TTC549 (cell line): ENCODE results near the gene AKAP13.
"Not testable (repeated sequence)": the region's sequence is repeated elsewhere in the genome, so short reads cannot be mapped to it uniquely, and the experiment has no call there.

Experiments used
- FAIRE-seq: peaks from 2 replicates; lab custom pipeline; 2012; peaks lifted over from hg19 to GRCh38; lab: Jason Lieb, UNC

Gene AKAP13

DNA sequence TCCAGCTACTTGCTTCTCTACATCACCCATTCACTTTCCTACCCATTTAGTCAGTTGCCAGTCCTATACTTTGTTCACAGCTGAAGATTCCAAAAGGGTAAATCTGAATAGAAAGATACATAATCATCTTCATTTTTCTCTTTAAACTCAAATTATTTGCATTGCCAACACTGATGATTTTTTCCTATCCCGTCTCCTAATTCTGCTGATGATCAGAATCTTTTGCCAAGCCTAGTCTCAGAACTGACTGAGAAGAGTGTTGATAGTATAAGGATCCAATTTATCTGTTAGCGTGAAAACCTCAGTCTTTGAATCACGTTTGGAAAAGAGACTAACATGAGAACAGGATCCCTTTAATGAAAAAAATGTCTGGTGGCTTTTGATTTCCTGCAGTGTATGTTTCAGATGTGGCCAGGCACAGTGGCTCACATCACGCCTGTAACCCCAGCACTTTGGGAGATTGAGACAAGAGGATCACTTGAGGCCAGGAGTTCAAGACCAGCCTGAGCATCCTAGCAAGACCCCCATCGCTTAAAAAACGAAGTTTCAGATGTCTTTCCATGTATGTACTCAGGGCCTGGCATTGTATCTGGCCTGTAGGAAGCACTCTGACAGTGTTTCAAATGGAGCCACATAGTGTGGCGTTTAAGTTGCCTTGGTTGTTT lies 244.9 kb downstream of the AKAP13 start:
- FAIRE-seq = no peak

DNA sequence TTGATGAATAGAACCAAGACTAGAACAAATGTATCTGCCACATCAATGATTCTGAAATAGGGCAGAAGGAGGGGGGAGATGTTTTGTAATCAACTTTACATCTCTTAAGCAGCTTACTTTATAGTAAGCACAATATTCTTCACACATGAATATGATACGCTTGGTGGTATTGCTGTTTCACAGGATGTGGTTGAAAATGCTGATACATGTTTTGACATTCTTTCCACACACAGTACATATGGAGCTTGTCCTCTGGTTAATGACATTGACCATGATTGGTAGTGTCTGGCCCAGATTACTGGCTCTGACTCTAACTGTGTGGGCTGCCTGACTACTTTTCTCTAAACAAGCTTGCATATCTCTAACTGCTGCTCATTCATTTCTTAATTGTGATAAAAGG lies 245.5 kb downstream of the AKAP13 start:
- no peak for FAIRE-seq

DNA sequence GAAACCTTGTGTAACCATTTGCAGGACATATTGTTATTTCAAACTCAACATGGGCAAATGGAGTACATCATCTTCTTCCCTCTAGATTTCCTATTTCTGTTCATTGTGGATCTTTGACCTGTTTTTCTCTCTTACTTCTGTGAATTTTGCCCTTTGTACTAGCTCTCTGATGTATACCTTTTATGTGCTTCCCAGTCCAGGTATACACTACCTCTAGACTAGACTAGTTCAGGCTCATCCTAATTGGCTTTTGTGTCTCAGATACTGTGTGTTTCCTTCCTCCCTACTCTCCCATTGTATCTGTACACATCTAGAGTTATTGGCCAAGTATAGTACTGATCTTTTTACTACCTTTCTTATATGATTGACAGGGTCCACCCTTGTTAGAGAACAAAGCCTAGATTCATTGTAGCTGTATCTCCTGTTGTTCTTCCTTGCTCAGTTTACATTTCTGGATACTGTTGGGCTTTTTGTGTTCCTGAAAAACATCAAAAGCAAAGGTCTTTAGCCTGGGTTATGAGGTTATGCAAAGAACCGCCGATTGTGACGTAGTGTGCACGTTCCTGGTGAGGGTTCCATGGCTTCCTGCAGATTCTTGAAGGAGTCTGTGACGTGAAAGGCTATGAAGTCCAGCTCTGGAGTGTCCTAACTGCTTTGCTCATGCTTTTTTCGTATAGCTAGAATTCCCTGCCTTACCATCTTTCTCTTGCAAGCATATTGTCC lies 247.0 kb downstream of the AKAP13 start:
- FAIRE-seq = no peak

DNA sequence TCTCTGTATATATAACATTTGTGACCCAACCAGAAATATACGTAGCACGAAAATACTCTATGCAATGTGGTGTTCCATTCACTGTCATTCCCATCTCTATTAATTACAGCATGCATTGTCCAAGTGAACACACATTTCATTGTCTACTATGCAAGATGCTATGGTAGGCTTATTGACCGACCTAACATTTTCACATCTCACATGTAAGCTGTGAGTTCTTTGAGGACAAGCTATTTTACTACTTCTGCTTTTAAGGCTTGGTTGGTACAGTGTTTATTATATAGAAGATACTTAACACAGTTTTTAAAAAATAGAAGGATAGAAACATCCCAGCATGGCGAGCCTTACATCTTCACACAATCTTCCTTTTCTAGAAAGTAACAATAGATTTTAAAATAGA lies 249.9 kb downstream of the AKAP13 start:
- FAIRE-seq = no peak

DNA sequence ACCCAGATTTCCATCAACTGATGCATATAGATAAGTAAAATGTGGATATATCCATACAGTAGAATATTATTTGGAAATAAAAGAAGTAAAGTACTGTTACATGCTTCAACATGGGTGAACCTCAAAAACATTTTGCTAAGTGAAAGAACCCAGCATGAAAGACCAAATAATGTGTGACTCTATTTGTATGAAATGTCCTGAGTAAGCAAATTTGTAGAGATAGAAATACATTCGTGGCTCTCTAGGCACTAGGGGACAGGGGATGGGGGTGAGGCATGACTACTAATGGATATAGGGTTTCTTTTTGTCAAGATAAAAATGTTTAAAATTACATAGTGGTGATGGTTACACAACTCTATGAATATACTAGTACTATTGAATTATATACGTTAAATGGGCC lies 250.6 kb downstream of the AKAP13 start:
- no peak for FAIRE-seq

DNA sequence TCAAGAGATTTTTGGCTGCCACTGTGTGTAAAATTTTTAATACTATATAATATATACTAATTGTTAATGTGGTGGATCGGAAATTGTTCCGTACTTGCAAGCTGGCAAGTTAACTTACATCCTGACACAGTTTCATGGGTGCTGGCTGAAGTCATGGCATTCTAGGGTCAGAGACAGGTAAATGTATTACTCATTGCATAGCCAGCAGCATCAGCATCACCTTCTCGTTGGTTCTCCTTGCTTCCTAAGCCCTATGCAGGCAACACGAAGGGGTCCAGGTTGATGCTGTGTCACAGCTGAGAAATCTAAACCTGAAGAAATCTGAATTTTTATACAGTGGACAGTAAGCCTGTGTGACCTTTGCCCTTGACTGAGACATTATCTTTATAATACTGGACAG lies 251.6 kb downstream of the AKAP13 start:
- no peak for FAIRE-seq

DNA sequence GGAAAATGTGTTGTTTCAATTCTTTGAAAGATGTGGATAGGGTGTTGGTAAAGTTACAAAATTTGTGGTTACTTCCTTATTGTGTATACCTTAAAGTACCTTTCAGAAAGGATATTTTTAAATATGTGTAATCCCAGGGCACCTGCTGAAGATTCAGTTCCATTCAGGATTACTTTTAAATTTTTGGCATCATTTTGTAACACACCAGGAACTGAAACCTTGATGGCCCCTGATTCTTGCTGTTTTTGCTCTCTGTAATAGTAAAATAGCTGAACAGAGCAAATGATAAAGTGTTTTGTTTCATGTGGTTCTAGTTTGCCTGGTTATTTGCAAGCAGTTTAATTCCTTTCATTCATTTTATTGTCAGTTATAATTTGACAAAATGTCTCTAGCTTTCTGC lies 253.5 kb downstream of the AKAP13 start:
- no peak for FAIRE-seq

DNA sequence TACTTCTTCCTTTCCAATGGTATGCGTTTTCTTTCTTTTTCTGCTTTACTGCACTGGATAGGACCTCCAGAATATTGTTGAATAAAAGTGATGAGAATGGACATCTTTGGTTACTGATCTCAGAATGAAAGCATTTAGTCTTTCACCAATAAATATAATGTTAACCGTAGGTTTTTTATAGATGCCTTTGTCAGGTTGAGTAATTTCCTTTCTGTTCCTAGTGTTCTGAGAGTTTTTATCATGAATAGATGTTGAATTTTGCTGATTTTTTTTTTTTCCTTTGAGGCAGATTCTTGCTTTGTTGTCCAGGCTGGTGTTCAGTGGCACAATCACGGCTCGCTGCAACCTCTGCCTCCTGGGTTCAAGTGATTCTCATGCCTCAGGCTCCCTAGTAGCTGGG lies 255.9 kb downstream of the AKAP13 start:
- no peak for FAIRE-seq

DNA sequence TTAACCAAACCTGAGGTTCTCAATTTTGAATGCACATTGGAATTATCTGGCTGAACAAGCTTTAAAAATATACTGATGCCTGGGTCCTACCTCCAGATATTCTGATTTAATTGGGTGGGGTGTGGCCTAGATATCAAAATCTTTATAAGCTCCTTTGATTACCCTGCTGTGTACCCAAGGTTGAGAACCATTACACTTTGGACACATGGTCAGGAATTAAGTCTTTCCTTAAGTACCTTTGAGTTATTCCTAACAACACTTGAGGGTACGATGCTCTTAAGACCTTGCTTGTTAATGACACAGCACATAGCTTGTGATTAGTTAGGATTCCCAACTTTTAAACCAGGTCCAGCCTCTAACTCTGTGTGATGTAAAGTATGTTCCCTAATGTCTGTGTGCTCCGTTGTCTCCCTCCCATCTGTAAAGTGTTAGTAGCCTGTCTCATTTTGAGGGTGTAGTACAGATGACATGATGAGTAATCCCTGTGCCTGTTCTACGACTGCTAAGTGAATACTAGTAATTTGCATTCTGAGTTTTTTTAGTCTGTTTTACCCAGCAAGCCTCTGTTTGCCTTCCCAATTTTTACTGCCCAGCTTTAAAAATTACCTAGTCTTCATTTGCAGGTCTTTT lies 259.5 kb downstream of the AKAP13 start:
- FAIRE-seq = no peak

DNA sequence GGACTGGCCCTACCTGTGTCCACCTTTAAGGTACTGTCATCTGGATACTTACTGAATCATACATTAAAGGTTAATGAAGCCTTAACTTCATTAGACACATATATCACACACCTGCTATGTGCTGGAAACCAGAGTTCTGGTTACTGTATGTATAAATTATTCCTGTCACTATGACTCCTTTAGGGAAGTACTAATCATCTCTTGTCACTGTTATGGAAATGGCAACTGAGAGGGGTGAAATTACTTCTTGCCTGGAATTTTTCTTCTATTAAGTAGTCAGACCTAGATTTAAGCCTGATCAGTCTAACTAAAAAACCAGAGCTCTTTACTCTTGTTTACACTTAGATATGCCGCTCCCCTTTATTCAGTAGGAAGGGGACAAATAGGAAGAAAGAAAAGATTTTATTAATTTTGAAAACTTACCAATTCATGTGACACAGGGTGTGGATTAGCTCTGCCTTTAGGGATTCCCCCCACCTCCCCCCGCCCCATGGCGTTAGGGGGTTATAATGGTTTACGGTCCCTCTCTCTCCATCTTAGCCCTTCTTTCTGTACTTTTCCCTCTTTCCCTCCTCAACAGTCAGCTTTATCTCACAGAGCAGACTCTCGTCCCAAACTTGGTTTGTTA lies 261.8 kb downstream of the AKAP13 start:
- FAIRE-seq = no peak

DNA sequence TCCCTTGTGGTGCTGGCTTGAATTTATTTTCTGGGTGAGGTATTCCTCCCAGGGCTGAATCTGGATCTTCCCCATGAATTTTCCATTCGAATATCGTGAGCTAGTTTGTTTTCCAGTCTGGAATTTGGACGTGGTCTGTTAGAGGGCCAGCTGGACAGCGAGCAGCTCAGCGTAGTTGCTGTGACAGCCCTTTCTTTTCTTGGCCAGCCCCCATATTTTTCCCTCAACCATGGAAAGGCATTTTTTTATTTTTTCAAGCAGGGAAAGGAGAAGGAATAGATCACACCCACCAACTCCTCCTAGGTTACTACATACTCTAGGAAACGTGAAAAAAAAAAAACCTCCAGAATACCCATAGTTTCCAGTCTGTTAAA lies 262.3 kb downstream of the AKAP13 start:
- no peak for FAIRE-seq

DNA sequence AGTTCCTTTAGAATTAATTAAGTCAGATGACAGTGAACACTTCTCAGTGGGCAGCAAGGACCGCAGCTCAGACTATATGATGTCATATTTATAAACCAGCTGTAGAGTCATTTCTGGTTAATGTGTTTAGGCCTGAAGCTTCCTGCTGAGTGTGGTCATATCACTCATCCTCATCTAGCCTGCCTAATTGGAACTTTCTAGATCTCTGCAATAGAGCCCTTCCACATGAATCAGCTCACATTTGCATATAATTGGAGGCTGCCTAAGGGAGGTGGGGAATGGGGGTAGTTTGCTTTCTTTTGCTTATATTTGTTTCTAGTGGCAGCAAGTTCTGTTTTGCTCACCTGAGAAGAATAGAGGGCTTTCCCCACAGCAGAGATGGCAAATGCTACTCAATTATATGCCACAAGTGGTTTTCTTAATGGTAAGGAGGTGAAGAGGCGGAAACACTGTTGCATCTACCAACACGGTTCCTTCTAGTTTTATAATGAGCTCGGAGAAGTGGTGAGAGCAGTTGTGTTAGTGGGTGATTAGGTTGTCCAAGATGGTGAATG lies 266.2 kb downstream of the AKAP13 start:
- no peak for FAIRE-seq

DNA sequence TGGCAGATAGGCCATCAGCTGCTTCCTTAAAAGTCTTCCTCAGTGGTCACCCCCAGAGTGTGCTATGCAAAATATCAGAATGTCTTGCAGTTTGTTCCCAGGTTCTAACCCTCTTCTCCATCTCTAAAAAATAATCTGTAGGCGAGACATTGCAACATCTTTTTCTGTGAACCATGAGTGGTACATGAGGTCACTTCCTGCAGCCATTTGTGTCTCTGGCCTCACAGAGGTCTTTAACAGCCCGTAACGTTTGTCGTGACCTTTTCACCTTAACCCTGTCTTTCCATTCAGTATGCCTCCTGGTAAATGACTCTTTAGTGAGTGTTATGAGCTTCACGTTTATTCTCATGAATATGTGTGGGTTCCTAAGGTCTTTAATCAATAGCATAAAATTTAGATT lies 269.0 kb downstream of the AKAP13 start:
- FAIRE-seq = no peak

DNA sequence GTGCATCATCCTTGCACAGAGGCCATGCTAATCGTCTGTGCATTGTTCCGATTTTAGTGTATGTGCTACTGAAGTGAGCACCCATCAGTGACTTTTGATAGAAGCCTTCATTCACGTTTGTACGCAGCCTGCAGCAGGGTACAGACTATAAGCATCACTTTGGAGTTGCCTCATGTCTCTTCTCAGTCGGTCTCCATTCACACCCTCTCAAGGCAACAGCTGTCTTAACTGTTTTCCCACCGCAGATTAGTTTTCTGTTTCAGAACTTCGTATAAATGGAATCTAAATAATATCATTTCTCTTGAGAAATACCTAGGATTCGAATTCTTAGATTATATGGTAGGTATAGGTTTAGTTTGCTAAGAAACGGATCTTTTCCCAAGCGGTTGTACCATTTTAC lies 271.1 kb downstream of the AKAP13 start:
- FAIRE-seq = no peak

DNA sequence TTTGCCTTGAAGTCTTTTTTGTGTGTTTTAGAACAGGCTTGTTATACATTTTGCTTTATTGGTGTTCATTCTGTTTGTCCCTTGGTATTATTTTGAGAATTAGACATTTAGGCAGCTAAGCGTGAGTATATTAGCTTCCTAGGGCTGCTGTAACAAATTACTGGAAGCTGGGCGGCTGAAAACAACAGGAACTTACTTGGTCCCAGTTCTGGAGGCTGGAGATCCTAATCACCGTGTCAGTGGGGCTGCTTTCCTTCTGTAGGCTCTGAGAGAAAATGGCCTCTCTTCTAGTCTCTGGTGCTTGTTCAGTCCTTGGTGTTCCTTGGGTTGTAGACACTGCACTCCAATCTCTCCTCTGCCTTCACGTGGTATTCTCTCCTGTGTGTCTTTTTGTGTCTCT lies 272.1 kb downstream of the AKAP13 start:
- no peak for FAIRE-seq

DNA sequence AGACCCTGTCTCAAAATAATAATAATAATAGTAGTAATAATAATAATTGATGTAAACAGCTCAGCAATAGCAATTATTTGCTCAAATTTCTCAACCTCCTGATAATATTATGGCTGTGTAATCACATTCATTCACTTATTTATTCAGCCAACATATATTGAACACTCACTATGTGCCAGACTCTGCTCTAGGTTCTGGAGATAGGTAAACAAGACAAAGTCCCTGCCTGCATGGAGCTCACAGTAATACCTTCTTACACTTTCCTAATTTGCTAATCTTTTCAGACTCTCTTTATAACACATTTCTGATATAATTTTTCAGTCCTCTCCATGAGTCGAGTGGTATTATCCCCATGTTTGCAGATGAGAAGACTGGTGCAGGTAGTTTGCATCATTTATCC lies 276.7 kb downstream of the AKAP13 start:
- no peak for FAIRE-seq

DNA sequence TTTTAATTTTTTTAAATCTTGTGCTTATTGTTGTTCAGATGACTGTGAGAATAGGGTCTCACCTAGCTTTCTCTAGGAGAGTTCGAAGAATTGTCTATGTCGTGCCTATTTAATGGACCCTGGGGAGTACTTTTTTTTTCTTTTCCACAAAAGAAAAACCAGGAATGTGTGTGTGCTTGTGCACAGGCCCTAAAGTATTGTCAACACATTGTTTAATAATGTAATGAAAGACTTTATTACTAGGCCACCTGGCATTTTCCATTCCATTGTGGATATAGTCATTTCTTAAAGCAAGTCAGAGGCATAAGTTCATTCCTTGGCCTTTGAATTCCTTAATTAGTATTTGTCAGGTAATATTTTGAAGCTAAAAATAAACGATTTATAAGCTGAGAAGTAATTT lies 278.4 kb downstream of the AKAP13 start:
- no peak for FAIRE-seq

DNA sequence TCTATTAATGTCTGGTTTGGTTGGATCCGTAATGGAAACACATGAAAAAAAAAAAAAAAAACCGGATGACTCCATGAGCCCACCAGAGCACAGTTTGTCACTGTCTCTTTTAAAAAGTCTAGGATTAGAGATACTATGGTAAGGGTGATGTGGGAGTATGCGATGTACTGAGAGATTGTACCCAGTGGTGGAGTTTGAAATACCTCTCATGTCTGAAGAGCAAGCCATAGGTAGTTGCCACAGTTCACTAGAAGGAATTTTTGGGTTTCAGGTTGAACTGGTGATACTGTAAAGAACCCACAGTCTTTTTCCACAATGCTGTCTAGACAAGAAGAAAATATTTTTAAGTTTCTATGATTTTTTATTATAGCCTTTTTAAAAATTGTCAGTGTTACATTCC lies 281.5 kb downstream of the AKAP13 start:
- no peak for FAIRE-seq

DNA sequence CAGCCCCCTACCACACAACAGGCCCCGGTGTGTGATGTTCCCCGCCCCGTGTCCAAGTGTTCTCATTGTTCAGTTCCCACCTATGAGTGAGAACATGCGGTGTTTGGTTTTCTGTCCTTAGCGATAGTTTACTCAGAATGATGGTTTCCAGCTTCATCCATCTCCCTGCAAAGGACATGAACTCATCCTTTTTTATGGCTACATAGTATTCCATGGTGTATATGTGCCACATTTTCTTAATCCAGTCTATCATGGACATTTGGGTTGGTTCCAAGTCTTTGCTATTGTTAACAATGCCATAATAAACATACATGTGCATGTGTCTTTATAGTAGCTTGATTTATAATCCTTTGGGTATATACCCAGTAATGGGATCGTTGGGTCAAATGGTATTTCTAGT lies 285.3 kb downstream of the AKAP13 start:
- not testable (repeated sequence) for FAIRE-seq

DNA sequence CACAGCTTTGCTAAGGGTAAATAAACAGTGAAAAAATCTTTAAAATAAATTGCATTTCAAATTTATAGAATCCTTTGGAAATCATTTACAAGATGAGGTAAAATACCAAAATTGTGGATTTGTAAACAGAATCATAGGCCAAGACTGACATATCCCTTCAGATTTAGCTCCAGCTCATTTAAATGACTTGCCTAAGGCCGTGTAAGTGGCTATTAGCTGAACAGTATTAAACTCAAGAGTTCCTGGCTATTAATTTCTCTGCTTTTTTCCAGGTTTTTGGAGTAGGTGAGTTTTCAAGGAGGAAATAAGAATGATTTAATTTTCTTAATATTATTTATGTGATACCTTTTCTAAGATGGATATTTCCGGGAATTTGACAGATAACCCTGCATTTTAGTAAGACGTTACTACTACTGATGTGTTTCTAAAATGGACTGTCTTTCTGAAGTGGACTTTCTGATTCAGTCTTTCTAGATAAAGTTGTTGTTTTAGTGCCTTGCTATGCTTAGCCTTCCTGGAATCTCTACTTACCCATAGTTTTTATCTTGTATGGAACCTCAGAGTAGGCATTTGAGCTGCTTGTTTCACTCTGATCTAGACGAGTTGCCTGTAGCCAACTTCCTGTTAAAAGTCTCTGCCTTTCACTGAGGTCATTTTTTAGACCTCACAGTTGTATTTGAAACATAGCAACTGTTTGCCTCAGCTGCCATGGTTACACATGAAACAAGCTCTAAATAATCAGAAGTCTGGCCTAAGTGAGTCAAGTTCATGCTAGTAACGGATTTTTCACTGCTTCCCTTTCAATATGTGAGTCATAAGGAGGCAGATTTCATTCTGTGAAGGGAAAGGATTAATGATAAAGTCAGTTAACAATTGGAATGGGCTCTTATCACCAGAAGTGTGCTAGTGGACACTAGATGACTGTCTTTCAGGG lies 287.4 kb downstream of the AKAP13 start:
- no peak for FAIRE-seq

DNA sequence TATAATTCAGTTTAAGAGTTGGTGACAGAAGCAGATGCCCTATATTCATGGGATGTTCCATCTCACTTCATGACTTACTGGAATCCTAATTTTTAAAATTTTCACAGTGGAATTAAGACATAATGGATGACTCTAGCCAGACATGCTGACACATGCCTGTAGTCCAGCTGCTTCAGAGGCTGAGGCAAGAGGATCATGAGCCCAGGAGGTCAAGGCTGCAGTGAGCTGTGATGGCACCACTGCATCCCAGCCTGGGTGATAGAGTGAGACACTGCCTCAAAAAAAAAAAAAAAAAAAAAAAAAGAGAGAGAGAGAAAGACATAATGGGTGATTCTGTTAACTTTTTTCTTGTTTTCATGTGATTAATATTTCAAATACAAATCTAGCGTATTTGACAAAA lies 290.8 kb downstream of the AKAP13 start:
- no peak for FAIRE-seq
